MM.1S (cell line): ENCODE measurements around the gene SLC5A8.
A peak's percentile ranks its signal among the peaks of the same experiment; 100 is the strongest.

Source experiments
- DNase-seq: peaks from one replicate; pipeline ENCODE4 v3.0.0-alpha.2; 2015
- H2AFZ ChIP-seq: fragments of 300-600 bp; sonication (generic); 2 replicates; pipeline ENCODE4 v1.6.0; 2016; ENCODE audit warnings: antibody characterized with exemption, low read length
- H3F3A ChIP-seq: fragments of 300-600 bp; sonication (generic); 2 replicates; pipeline ENCODE4 v1.6.1; 2016; ENCODE audit warnings: mild to moderate bottlenecking, antibody characterized with exemption, low read length, moderate library complexity, mixed read lengths; ENCODE audit not compliant: insufficient read depth
- H3K27ac ChIP-seq: fragments of 300-600 bp; sonication (generic); 2 replicates; pipeline ENCODE4 v1.5.1; 2016; ENCODE audit warnings: mild to moderate bottlenecking, low read length
- H3K27me3 ChIP-seq: fragments of 300-600 bp; sonication (generic); replicated peaks from 2 replicates; pipeline ENCODE4 v1.6.0; 2016; ENCODE audit warnings: low read length; ENCODE audit not compliant: insufficient read depth
- H3K36me3 ChIP-seq: fragments of 300-600 bp; sonication (generic); replicated peaks from 2 replicates; pipeline ENCODE4 v1.6.1; 2016; ENCODE audit warnings: mild to moderate bottlenecking, low read length, mixed read lengths; ENCODE audit not compliant: insufficient read depth
- H3K4me1 ChIP-seq: fragments of 300-600 bp; sonication (generic); 2 replicates; pipeline ENCODE4 v1.6.1; 2016; ENCODE audit warnings: low read length, mixed read lengths
- H3K4me2 ChIP-seq: fragments of 300-600 bp; sonication (generic); 2 replicates; pipeline ENCODE4 v1.6.0; 2016; ENCODE audit warnings: low read depth, low read length
- H3K4me3 ChIP-seq: fragments of 300-600 bp; sonication (generic); 2 replicates; pipeline ENCODE4 v1.5.1; 2016; ENCODE audit warnings: low read length, mixed read lengths
- H3K79me2 ChIP-seq: fragments of 300-600 bp; sonication (generic); 2 replicates; pipeline ENCODE4 v1.6.1; 2016; ENCODE audit warnings: mixed run types, low read length, mixed read lengths
- H3K9ac ChIP-seq: fragments of 300-600 bp; sonication (generic); 2 replicates; pipeline ENCODE4 v1.6.1; 2016; ENCODE audit warnings: low read length, mixed read lengths
- H3K9me2 ChIP-seq: fragments of 300-600 bp; sonication (generic); replicated peaks from 2 replicates; pipeline ENCODE4 v1.6.1; 2016; ENCODE audit warnings: mild to moderate bottlenecking, low read length, mixed read lengths; ENCODE audit not compliant: insufficient read depth
- H3K9me3 ChIP-seq: fragments of 300-600 bp; sonication (generic); replicated peaks from 2 replicates; pipeline ENCODE4 v1.6.1; 2016; ENCODE audit warnings: mild to moderate bottlenecking, low read length, mixed read lengths; ENCODE audit not compliant: insufficient read depth
- H4K20me1 ChIP-seq: fragments of 300-600 bp; sonication (generic); 2 replicates; pipeline ENCODE4 v1.6.1; 2016; ENCODE audit warnings: mild to moderate bottlenecking, low read length, moderate library complexity, mixed read lengths; ENCODE audit not compliant: insufficient read depth
- EZH2 ChIP-seq: fragments of 300-600 bp; sonication (generic); optimal IDR thresholded peaks from 2 replicates; pipeline ENCODE3; 2017; ENCODE audit warnings: low read depth, mild to moderate bottlenecking, antibody characterized with exemption, low read length, mixed read lengths
- EZH2phosphoT487 ChIP-seq: fragments of 300-600 bp; sonication (generic); IDR thresholded peaks from 2 replicates; pipeline ENCODE4 v1.6.1; 2018; ENCODE audit warnings: antibody characterized with exemption, low read length
- TF ChIP-seq, protein P1 (sequence below): fragments of 300-600 bp; sonication (generic); IDR thresholded peaks from 2 replicates; pipeline ENCODE4 v1.5.1; 2016; ENCODE audit warnings: antibody characterized with exemption, low read length, mixed read lengths

Gene SLC5A8

DNA sequence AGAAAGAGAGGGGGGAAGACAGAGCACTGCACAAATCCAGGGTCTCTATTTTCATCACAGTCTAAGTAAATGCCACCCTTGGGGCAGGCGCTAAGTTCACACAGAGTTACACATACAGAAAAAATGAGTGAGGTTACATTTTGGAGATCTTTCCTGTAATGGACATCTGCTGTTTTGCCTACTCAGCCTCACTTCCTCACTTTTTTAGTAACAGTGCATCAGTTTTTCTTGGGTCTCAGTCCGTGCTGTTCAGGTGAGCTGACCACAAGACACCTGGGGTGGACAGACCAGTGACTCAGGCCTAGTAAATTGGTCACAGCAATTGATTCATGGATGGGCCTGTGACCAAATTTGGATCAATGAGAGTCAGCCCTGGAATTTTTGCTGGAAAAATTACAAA is 33.6 kb upstream of the SLC5A8 start:
- Histone ChIP-seq H3K79me2 (no peaks in the 10 kb centered on the region), H4K20me1 (no peaks in the 10 kb centered on the region), H3K9me2 (no peaks in the 10 kb centered on the region), H3K27me3 (no peaks in the 10 kb centered on the region), H3K4me3 (0 out of 2 replicates have a peak overlapping the region, but pooled peaks have one; percentile 14), H3K36me3 (no peaks in the 10 kb centered on the region), H3K4me1 (peaks cover 50% of the 10 kb centered on the region), H3K9ac (peak overlapping the region; percentile 64), H2AFZ (peak overlapping the region; percentile 57), H3K9me3 (no peaks in the 10 kb centered on the region), H3K4me2 (peak overlapping the region; percentile 64), H3F3A (peaks cover 20% of the 10 kb centered on the region), H3K27ac (peak overlapping the region; percentile 98)
- TF ChIP-seq EZH2 = no peak
- TF ChIP-seq, protein P1, sequence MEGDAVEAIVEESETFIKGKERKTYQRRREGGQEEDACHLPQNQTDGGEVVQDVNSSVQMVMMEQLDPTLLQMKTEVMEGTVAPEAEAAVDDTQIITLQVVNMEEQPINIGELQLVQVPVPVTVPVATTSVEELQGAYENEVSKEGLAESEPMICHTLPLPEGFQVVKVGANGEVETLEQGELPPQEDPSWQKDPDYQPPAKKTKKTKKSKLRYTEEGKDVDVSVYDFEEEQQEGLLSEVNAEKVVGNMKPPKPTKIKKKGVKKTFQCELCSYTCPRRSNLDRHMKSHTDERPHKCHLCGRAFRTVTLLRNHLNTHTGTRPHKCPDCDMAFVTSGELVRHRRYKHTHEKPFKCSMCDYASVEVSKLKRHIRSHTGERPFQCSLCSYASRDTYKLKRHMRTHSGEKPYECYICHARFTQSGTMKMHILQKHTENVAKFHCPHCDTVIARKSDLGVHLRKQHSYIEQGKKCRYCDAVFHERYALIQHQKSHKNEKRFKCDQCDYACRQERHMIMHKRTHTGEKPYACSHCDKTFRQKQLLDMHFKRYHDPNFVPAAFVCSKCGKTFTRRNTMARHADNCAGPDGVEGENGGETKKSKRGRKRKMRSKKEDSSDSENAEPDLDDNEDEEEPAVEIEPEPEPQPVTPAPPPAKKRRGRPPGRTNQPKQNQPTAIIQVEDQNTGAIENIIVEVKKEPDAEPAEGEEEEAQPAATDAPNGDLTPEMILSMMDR = no peak
- no peak for TF ChIP-seq EZH2phosphoT487
- peak; percentile 95 for DNase-seq

DNA sequence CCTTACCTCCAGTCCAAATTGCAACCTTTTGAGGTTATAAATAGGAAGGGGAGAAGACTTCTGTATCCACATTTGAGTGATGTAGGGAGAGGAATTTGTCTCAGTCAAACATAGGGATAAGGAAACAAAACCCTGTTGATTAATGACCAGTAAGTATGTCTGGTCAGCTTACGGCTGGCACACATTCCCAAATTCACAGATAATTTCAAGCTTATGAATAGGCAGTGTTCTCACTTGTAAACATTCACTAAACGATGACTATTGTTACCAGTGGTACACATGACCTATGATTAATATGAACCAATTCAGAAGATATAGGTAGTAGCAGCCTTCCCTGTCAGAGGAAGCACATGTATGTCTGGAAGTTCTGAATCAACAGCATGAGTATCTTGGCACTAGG is 33.0 kb upstream of the SLC5A8 start:
- H4K20me1 ChIP-seq = no peaks in the 10 kb centered on the region
- 0 out of 2 replicates have a peak overlapping the region, but pooled peaks have one; percentile 14 for H3K4me3 ChIP-seq
- H2AFZ ChIP-seq = peak overlapping the region; percentile 57
- no peak for DNase-seq
- no peaks in the 10 kb centered on the region for H3K36me3 ChIP-seq
- no peaks in the 10 kb centered on the region for H3K27me3 ChIP-seq
- no peak for TF ChIP-seq EZH2
- no peak for TF ChIP-seq EZH2phosphoT487
- TF ChIP-seq, protein P1 = no peak
- peak overlapping the region; percentile 98 for H3K27ac ChIP-seq
- no peaks in the 10 kb centered on the region for H3K9me3 ChIP-seq
- peaks cover 50% of the 10 kb centered on the region for H3K4me1 ChIP-seq
- no peaks in the 10 kb centered on the region for H3K79me2 ChIP-seq
- H3K9me2 ChIP-seq = no peaks in the 10 kb centered on the region
- H3F3A ChIP-seq = peaks cover 20% of the 10 kb centered on the region
- peak overlapping the region; percentile 64 for H3K4me2 ChIP-seq
- H3K9ac ChIP-seq = peak overlapping the region; percentile 64

GRCh38 chr12:101238800-101239329 is 28.8 kb upstream of the SLC5A8 start:
- Histone ChIP-seq H2AFZ (no peak overlapping the region), H4K20me1 (no peaks in the 10 kb centered on the region), H3K27me3 (no peaks in the 10 kb centered on the region), H3K36me3 (no peaks in the 10 kb centered on the region), H3K4me3 (no peak overlapping the region), H3K4me1 (peaks cover 40% of the 10 kb centered on the region), H3K4me2 (no peak overlapping the region), H3K27ac (no peak overlapping the region), H3F3A (peaks cover 14% of the 10 kb centered on the region), H3K79me2 (no peaks in the 10 kb centered on the region), H3K9me2 (no peaks in the 10 kb centered on the region), H3K9ac (no peak overlapping the region), H3K9me3 (no peaks in the 10 kb centered on the region)
- TF ChIP-seq EZH2phosphoT487 = no peak
- TF ChIP-seq EZH2 = no peak
- TF ChIP-seq, protein P1 = no peak
- no peak for DNase-seq
